Testis (tissue), 2 donors: ENCODE data around the gene GABARAPL2.

Experiments used
- POLR2A ChIP-seq: fragments of 450-650 bp; IDR thresholded peaks from one replicate; pipeline ENCODE4 v1.6.1; 2017; ENCODE audit warnings: antibody characterized with exemption, mild to moderate bottlenecking, moderate library complexity
- TF ChIP-seq, protein P1 (sequence below), 3 experiments: fragments of 450-650 bp in 2 of 3; fragments of 200-600 bp in 1 of 3; sonication (generic) in 1 of 3; IDR thresholded peaks; one replicate each; pipeline ENCODE4 v1.5.1; 2016 to 2019; ENCODE audit warnings: antibody characterized with exemption in 3 of 3, mild to moderate bottlenecking in 2 of 3, moderate library complexity in 1 of 3

GRCh38 chr16:75529959-75530358, 36.2 kb upstream of the GABARAPL2 start:
- TF ChIP-seq POLR2A, result no peak
- TF ChIP-seq, protein P1, sequence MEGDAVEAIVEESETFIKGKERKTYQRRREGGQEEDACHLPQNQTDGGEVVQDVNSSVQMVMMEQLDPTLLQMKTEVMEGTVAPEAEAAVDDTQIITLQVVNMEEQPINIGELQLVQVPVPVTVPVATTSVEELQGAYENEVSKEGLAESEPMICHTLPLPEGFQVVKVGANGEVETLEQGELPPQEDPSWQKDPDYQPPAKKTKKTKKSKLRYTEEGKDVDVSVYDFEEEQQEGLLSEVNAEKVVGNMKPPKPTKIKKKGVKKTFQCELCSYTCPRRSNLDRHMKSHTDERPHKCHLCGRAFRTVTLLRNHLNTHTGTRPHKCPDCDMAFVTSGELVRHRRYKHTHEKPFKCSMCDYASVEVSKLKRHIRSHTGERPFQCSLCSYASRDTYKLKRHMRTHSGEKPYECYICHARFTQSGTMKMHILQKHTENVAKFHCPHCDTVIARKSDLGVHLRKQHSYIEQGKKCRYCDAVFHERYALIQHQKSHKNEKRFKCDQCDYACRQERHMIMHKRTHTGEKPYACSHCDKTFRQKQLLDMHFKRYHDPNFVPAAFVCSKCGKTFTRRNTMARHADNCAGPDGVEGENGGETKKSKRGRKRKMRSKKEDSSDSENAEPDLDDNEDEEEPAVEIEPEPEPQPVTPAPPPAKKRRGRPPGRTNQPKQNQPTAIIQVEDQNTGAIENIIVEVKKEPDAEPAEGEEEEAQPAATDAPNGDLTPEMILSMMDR (IDR thresholded peaks at IDR 0.05), result no peak
